ENCODE measurements around the gene TSEN15. TPM values are rescaled to one million over a fixed set of nuclear protein-coding genes. Genes with fewer than 3 reads are reported as not detected.

Gene TSEN15
- total RNA-seq, 1 experiment from 2014 or later, result 97.5 TPM

DNA sequence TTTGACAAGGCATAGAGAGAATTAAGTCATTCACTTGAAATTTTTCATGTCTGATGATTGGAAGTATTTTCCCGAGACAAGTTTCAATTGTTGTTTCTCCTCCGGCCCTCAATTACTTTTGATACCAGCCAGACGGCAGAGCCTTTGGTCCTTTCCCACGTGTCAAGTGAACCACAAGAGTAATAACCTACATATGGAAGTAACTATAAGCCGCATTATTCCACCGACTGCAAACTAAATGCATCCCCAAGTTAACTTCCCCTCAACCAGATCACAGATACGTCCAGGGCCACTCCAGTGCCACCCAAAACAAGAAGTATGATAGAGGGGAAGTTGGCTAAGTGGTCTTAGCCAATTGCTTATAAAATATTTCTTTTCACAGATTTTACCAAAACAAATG is 34.2 kb upstream of the TSEN15 start:
- DNase-seq (ENCODE audit: unreplicated experiment), result no peak
- ChIA-PET CTCF (no interaction called here), POLR2A (no interaction called here)
- intact Hi-C loops (cut with micrococcal nuclease), result no loop called here
- Mint-ChIP-seq H3K4me3 (ENCODE audit: unreplicated experiment) (no peak overlapping the region), H3K4me1 (ENCODE audit: insufficient read depth, unreplicated experiment) (no peaks in the 10 kb centered on the region), H3K36me3 (ENCODE audit: insufficient read depth, unreplicated experiment) (no peaks in the 10 kb centered on the region), H3K27ac (ENCODE audit: low read depth, unreplicated experiment) (no peak overlapping the region), H3K9me3 (ENCODE audit: unreplicated experiment) (no peaks in the 10 kb centered on the region), H3K27me3 (ENCODE audit: insufficient read depth, unreplicated experiment) (peaks cover 36% of the 10 kb centered on the region)
- TF ChIP-seq CTCF (IDR thresholded peaks at IDR 0.05; ENCODE audit: unreplicated experiment), result no peak
- no TSS peak for BruUV-seq (replicated peaks)

- Mint-ChIP-seq H3K4me1 (ENCODE audit: insufficient read depth, unreplicated experiment) (no peaks in the 10 kb centered on the region), H3K27ac (ENCODE audit: low read depth, unreplicated experiment) (no peak overlapping the region)
- CTCF ChIA-PET, result no interaction called here
Observed at GRCh38 chr1:184018622-184019021, 32.9 kb upstream of the TSEN15 start.

GRCh38 chr1:184019069-184019468 is 32.5 kb upstream of the TSEN15 start:
- CTCF ChIA-PET, result no interaction called here
- intact Hi-C loops (cut with micrococcal nuclease), result no loop called here
- no peaks in the 10 kb centered on the region for H3K4me1 Mint-ChIP-seq (ENCODE audit: insufficient read depth, unreplicated experiment)

More at GRCh38 chr1:184018622-184019021, 32.9 kb upstream of the TSEN15 start:
- TF ChIP-seq CTCF (IDR thresholded peaks at IDR 0.05; ENCODE audit: unreplicated experiment), result no peak
- BruUV-seq (replicated peaks), result no TSS peak
- POLR2A ChIA-PET, result no interaction called here
- H3K27me3 Mint-ChIP-seq (ENCODE audit: insufficient read depth, unreplicated experiment), result peaks cover 35% of the 10 kb centered on the region
- H3K36me3 Mint-ChIP-seq (ENCODE audit: insufficient read depth, unreplicated experiment), result no peaks in the 10 kb centered on the region
- no peak overlapping the region for H3K4me3 Mint-ChIP-seq (ENCODE audit: unreplicated experiment)
- no peaks in the 10 kb centered on the region for H3K9me3 Mint-ChIP-seq (ENCODE audit: unreplicated experiment)
- no peak for DNase-seq (ENCODE audit: unreplicated experiment)
- intact Hi-C loops (cut with micrococcal nuclease), result no loop called here

GRCh38 chr1:184019506-184019905 is 32.0 kb upstream of the TSEN15 start:
- POLR2A ChIA-PET, result interaction anchor here (0.7 kb wide), 1 partner anchor 11 kb away, joined by 3 read pairs; no protein-coding TSS in a partner anchor
- CTCF ChIA-PET, result no interaction called here
- peaks cover 26% of the 10 kb centered on the region for H3K27me3 Mint-ChIP-seq (ENCODE audit: insufficient read depth, unreplicated experiment)
- H3K4me3 Mint-ChIP-seq (ENCODE audit: unreplicated experiment), result no peak overlapping the region
- no peak for TF ChIP-seq CTCF (IDR thresholded peaks at IDR 0.05; ENCODE audit: unreplicated experiment)
- BruUV-seq (replicated peaks), result no TSS peak
- no peak for DNase-seq (ENCODE audit: unreplicated experiment)
- no peaks in the 10 kb centered on the region for H3K9me3 Mint-ChIP-seq (ENCODE audit: unreplicated experiment)
- intact Hi-C loops (cut with micrococcal nuclease), result no loop called here
- H3K27ac Mint-ChIP-seq (ENCODE audit: low read depth, unreplicated experiment), result no peak overlapping the region
- H3K4me1 Mint-ChIP-seq (ENCODE audit: insufficient read depth, unreplicated experiment), result no peaks in the 10 kb centered on the region
- H3K36me3 Mint-ChIP-seq (ENCODE audit: insufficient read depth, unreplicated experiment), result no peaks in the 10 kb centered on the region

More at GRCh38 chr1:184019069-184019468, 32.5 kb upstream of the TSEN15 start:
- H3K36me3 Mint-ChIP-seq (ENCODE audit: insufficient read depth, unreplicated experiment), result no peaks in the 10 kb centered on the region
- H3K27me3 Mint-ChIP-seq (ENCODE audit: insufficient read depth, unreplicated experiment), result peaks cover 31% of the 10 kb centered on the region
- no peak overlapping the region for H3K27ac Mint-ChIP-seq (ENCODE audit: low read depth, unreplicated experiment)
- no peaks in the 10 kb centered on the region for H3K9me3 Mint-ChIP-seq (ENCODE audit: unreplicated experiment)
- H3K4me3 Mint-ChIP-seq (ENCODE audit: unreplicated experiment), result no peak overlapping the region
- no peak for TF ChIP-seq CTCF (IDR thresholded peaks at IDR 0.05; ENCODE audit: unreplicated experiment)
- BruUV-seq (replicated peaks), result no TSS peak
- no peak for DNase-seq (ENCODE audit: unreplicated experiment)
- POLR2A ChIA-PET, result interaction anchor here (0.7 kb wide), 1 partner anchor 12 kb away, joined by 3 read pairs; no protein-coding TSS in a partner anchor

Data from MCF 10A (cell line).